Hepatocyte (in vitro differentiated cells): Measurements from ENCODE around the gene SNTG2. TPM values are rescaled to one million over a fixed set of nuclear protein-coding genes. Genes with fewer than 3 reads are reported as not detected.

Experiments used
- DNase-seq: peaks from one replicate; pipeline ENCODE4 v3.0.0-alpha.2; 2016; ENCODE audit warnings: low spot score
- H2AFZ ChIP-seq: fragments of 200-600 bp; sonication (generic); 2 replicates; pipeline ENCODE4 v1.6.0; 2016; ENCODE audit warnings: antibody characterized with exemption, mild to moderate bottlenecking
- H3K27ac ChIP-seq: fragments of 200-600 bp; sonication (generic); 2 replicates; pipeline ENCODE4 v1.5.1; 2016; ENCODE audit warnings: mild to moderate bottlenecking
- H3K27me3 ChIP-seq: fragments of 200-600 bp; sonication (generic); 2 replicates; pipeline ENCODE4 v1.6.1; 2016
- H3K36me3 ChIP-seq: fragments of 200-600 bp; sonication (generic); replicated peaks from 2 replicates; pipeline ENCODE4 v1.5.1; 2016; ENCODE audit warnings: low read depth; ENCODE audit not compliant: insufficient read depth
- H3K4me1 ChIP-seq: fragments of 200-600 bp; sonication (generic); 2 replicates; pipeline ENCODE4 v1.5.1; 2016; ENCODE audit warnings: mild to moderate bottlenecking, moderate library complexity; ENCODE audit not compliant: insufficient read depth
- H3K4me2 ChIP-seq: fragments of 200-600 bp; sonication (generic); 2 replicates; pipeline ENCODE4 v1.6.0; 2016
- H3K4me3 ChIP-seq: fragments of 200-600 bp; sonication (generic); 2 replicates; pipeline ENCODE4 v1.5.1; 2016; ENCODE audit warnings: mild to moderate bottlenecking
- H3K79me2 ChIP-seq: fragments of 200-600 bp; sonication (generic); 2 replicates; pipeline ENCODE4 v1.6.0; 2017; ENCODE audit warnings: mild to moderate bottlenecking
- H3K9me2 ChIP-seq: fragments of 200-600 bp; sonication (generic); replicated peaks from 2 replicates; pipeline ENCODE4 v1.6.0; 2017; ENCODE audit warnings: mild to moderate bottlenecking; ENCODE audit not compliant: insufficient read depth
- H3K9me3 ChIP-seq: fragments of 200-600 bp; sonication (generic); 2 replicates; pipeline ENCODE4 v1.5.1; 2016; ENCODE audit warnings: low read depth, mild to moderate bottlenecking
- H4K20me1 ChIP-seq: fragments of 200-600 bp; sonication (generic); 2 replicates; pipeline ENCODE4 v1.6.0; 2016; ENCODE audit warnings: mild to moderate bottlenecking; ENCODE audit not compliant: insufficient read depth, poor library complexity, severe bottlenecking
- EZH2 ChIP-seq: fragments of 200-600 bp; sonication (generic); IDR thresholded peaks from 2 replicates; pipeline ENCODE4 v1.6.1; 2016; ENCODE audit warnings: antibody characterized with exemption, mild to moderate bottlenecking, borderline replicate concordance
- EZH2phosphoT487 ChIP-seq: fragments of 200-600 bp; sonication (generic); IDR thresholded peaks from one replicate; pipeline ENCODE4 v1.6.1; 2018; ENCODE audit warnings: antibody characterized with exemption, mild to moderate bottlenecking, low read depth, moderate library complexity; ENCODE audit not compliant: unreplicated experiment, severe bottlenecking
- WGBS: methylation state at CpG from one replicate; pipeline ENCODE4 v1.1.6; 2016; ENCODE audit warnings: low lambda C conversion rate; ENCODE audit errors: missing lambda C conversion rate; 5-methylcytosine and 5-hydroxymethylcytosine counted together
- polyA plus RNA-seq: library from polyadenylated mRNA; unstranded; fragments of >200 nt; fragmentation: Nextera tagmentation; extraction: Ambion mirVana; gene quantifications from 2 replicates; pipeline ENCODE4 v1.2.1, GENCODE V29; 2016
- total RNA-seq: library from RNA; depleted of rRNA; stranded (reverse); fragments of >200 nt; gene quantifications from 2 replicates; pipeline ENCODE4 v1.2.3, GENCODE V29; 2014
- TF ChIP-seq, protein P1 (sequence below): fragments of 200-600 bp; sonication (generic); IDR thresholded peaks from 2 replicates; pipeline ENCODE4 v1.5.1; 2016; ENCODE audit warnings: antibody characterized with exemption, mild to moderate bottlenecking; ENCODE audit not compliant: poor library complexity

Gene SNTG2
- total and polyA plus RNA-seq, 2 experiments from 2014 or later = not detected

DNA sequence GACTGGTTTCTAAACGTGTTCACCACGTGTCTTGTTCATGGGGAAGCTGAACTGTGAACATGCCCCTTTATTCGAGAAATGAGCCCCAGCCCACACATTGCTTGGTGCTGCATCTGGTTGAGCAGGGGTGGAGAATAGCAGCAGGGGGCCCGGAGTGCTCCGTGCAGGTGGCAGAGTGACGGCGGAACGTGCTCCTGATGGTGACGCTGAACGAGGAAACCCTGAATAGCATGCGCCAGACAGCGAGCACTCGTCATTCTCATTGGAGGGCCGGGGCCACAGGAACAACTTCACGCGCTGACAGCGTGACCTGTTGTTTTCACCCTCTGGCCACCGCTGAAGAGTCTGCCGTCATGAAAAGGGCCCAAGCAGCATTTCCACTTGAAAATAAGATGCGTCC lies 336.8 kb downstream of the SNTG2 start:
- Histone ChIP-seq H2AFZ (no peak overlapping the region), H3K9me3 (no peaks in the 10 kb centered on the region), H3K79me2 (no peaks in the 10 kb centered on the region), H3K4me1 (no peaks in the 10 kb centered on the region), H3K27me3 (no peaks in the 10 kb centered on the region), H3K36me3 (no peaks in the 10 kb centered on the region), H3K4me3 (no peak overlapping the region), H3K9me2 (no peaks in the 10 kb centered on the region), H3K4me2 (no peak overlapping the region), H4K20me1 (no peaks in the 10 kb centered on the region), H3K27ac (no peak overlapping the region)
- DNase-seq = no peak
- WGBS = 94% methylated on average over 20 of the region's 20 CpGs
- no peak for TF ChIP-seq EZH2phosphoT487
- TF ChIP-seq, protein P1, sequence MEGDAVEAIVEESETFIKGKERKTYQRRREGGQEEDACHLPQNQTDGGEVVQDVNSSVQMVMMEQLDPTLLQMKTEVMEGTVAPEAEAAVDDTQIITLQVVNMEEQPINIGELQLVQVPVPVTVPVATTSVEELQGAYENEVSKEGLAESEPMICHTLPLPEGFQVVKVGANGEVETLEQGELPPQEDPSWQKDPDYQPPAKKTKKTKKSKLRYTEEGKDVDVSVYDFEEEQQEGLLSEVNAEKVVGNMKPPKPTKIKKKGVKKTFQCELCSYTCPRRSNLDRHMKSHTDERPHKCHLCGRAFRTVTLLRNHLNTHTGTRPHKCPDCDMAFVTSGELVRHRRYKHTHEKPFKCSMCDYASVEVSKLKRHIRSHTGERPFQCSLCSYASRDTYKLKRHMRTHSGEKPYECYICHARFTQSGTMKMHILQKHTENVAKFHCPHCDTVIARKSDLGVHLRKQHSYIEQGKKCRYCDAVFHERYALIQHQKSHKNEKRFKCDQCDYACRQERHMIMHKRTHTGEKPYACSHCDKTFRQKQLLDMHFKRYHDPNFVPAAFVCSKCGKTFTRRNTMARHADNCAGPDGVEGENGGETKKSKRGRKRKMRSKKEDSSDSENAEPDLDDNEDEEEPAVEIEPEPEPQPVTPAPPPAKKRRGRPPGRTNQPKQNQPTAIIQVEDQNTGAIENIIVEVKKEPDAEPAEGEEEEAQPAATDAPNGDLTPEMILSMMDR = no peak
- no peak for TF ChIP-seq EZH2

DNA sequence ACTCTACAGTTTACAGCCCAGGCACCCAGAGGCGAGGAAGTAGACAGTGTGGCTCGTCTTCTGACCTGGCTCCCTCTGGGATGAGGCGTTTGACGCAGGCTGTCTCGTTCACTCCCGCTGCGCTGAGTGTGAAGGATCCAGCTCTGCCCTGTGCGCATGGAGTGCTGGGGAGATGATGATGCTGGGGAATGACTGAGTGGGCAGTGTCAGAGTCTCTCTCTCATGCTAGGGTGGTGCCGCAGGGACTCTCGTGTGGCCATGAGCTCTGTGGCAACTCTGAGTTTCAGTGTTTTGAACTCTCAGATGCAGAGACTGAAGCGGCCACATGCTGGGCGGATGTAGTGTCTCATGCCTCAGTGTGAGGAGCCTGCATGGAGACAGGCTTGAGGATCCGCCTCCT lies 344.3 kb downstream of the SNTG2 start:
- H2AFZ ChIP-seq = no peak overlapping the region
- no peaks in the 10 kb centered on the region for H3K9me2 ChIP-seq
- no peaks in the 10 kb centered on the region for H4K20me1 ChIP-seq
- no peaks in the 10 kb centered on the region for H3K79me2 ChIP-seq
- no peak overlapping the region for H3K4me3 ChIP-seq
- H3K27me3 ChIP-seq = no peaks in the 10 kb centered on the region
- no peak overlapping the region for H3K4me2 ChIP-seq
- no peak overlapping the region for H3K27ac ChIP-seq
- no peaks in the 10 kb centered on the region for H3K9me3 ChIP-seq
- no peaks in the 10 kb centered on the region for H3K4me1 ChIP-seq
- no peaks in the 10 kb centered on the region for H3K36me3 ChIP-seq
- WGBS = 86% methylated on average over 13 of the region's 13 CpGs
- DNase-seq = no peak
- TF ChIP-seq, protein P1 = no peak
- TF ChIP-seq EZH2 (no peak), EZH2phosphoT487 (no peak)

DNA sequence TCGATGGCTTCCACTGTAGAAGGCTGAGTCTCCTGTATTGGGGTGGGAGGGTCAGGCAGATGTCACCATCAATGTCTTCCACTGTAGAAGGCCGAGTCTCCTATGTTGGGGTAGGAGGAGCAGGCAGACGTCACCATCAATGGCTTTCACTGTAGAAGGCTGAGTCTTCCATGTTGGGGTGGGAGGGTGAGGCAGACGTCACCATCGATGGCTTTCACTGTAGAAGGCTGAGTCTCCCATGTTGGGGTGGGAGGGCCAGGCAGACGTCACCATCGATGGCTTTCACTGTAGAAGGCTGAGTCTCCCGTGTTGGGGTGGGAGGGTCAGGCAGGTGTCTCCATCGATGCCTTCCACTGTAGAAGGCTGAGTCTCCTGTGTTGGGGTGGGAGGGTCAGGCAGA lies 345.1 kb downstream of the SNTG2 start:
- H3K79me2 ChIP-seq = no peaks in the 10 kb centered on the region
- no peaks in the 10 kb centered on the region for H3K9me3 ChIP-seq
- H3K4me3 ChIP-seq = no peak overlapping the region
- no peak for DNase-seq
- no peak overlapping the region for H3K27ac ChIP-seq
- H3K27me3 ChIP-seq = no peaks in the 10 kb centered on the region
- H3K4me1 ChIP-seq = no peaks in the 10 kb centered on the region
- TF ChIP-seq EZH2phosphoT487 = no peak
- H2AFZ ChIP-seq = no peak overlapping the region
- H3K9me2 ChIP-seq = no peaks in the 10 kb centered on the region
- no peak overlapping the region for H3K4me2 ChIP-seq
- no peaks in the 10 kb centered on the region for H3K36me3 ChIP-seq
- WGBS = 94% methylated on average over 9 of the region's 9 CpGs
- no peaks in the 10 kb centered on the region for H4K20me1 ChIP-seq

DNA sequence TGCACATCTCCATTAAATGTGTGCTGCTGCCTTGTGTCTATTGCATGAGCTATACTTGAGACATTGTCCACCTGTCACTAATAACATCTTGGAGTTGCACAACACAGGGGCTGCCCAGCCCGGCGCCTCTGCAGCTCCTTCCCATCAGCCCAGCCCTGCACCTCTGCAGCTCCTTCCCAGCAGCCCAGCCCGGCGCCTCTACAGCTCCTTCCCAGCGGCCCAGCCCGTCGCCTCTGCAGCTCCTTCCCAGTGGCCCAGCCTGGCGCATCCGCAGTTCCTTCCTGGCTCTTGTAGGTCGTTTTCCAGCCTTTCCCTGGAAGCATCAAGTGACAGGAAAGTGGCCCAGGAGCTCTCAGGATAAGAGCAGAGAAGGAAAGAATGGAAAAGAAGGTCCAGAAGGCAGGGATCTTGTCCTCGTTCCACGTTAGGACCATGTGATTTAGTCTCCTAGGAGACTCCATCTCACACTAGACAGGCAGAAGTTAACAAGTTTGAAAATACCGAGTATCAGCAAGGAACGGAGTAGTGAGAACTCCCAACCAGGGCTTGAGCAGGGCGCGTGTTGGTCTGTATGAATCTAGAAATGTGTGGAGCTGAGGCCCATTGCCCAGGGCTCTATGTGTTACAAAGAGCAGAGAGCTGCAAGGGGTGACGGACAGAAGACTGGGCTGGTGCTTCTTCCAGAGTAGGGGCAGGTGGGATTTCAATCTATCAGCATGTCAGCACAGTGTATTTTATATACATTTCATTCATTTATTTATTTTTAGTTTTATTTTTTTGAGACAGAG lies 346.9 kb downstream of the SNTG2 start:
- 86% methylated on average over 17 of the region's 17 CpGs for WGBS
- Histone ChIP-seq H3K4me2 (no peak overlapping the region), H3K27me3 (no peaks in the 10 kb centered on the region), H4K20me1 (no peaks in the 10 kb centered on the region), H3K36me3 (no peaks in the 10 kb centered on the region), H3K4me1 (no peaks in the 10 kb centered on the region), H3K9me3 (no peaks in the 10 kb centered on the region), H2AFZ (no peak overlapping the region), H3K9me2 (no peaks in the 10 kb centered on the region), H3K27ac (no peak overlapping the region), H3K4me3 (no peak overlapping the region), H3K79me2 (no peaks in the 10 kb centered on the region)
- no peak for DNase-seq
- TF ChIP-seq EZH2phosphoT487 = no peak
- TF ChIP-seq EZH2 = no peak
- TF ChIP-seq, protein P1 = no peak
